Activated CD4-positive, alpha-beta T cell treated with anti-CD3 and anti-CD28 coated beads, Interleukin-2, Interleukin-6, amounts not matched to agents 100 ng/mL and 50 ng/mL, durations not matched to agents 16 hours and 8 hours (primary cell): Measurements from ENCODE around the gene NRTN.
"Not testable (repeated sequence)": the region's sequence is repeated elsewhere in the genome, so short reads cannot be mapped to it uniquely, and the experiment has no call there.

Experiments
- DNase-seq: peaks from one replicate; pipeline ENCODE4 v3.0.0-alpha.2; 2020

Gene NRTN

GRCh38 chr19:5873617-5874199 is 68.8 kb downstream of the NRTN start:
- DNase-seq = no peak

- DNase-seq = not testable (repeated sequence)
These were observed 69.6 kb downstream of the NRTN start for GRCh38 chr19:5874496-5874895.

DNA sequence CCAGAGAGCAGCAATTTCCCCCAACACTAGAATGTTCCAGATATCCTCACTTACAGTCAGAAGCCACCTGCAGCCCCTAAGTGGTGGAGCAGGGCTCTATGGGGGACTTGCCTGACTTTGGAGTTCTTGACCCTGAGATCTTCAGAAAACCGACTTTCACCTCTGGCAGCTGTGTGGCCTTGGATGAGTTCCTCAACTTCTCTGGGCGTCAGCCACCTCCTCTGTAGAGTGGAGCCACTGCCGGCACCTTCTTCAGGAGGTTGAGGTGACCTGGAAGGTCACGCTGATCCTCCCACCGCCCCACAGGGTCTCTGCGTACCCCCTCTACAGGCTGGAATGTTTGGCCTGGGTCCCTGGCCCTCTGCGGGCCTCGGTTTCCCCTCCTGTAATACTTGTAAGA is 72.6 kb downstream of the NRTN start:
- no peak for DNase-seq

- no peak for DNase-seq
These were observed 73.0 kb downstream of the NRTN start for GRCh38 chr19:5877882-5878281.
